OCI-LY3 (cell line): ENCODE data around the gene KCNC3.

Source experiments
- EZH2phosphoT487 ChIP-seq: fragments of 200-600 bp; shearing (Covaris generic); IDR thresholded peaks from 2 replicates; pipeline ENCODE4 v1.6.1; 2018; ENCODE audit warnings: antibody characterized with exemption, mixed run types, low read depth
- TF ChIP-seq, protein P1 (sequence below): fragments of 200-600, 300-600 bp; sonication (generic); IDR thresholded peaks from 2 replicates; pipeline ENCODE4 v1.5.1; 2014; ENCODE audit warnings: antibody characterized with exemption, low read length, low read depth

DNA sequence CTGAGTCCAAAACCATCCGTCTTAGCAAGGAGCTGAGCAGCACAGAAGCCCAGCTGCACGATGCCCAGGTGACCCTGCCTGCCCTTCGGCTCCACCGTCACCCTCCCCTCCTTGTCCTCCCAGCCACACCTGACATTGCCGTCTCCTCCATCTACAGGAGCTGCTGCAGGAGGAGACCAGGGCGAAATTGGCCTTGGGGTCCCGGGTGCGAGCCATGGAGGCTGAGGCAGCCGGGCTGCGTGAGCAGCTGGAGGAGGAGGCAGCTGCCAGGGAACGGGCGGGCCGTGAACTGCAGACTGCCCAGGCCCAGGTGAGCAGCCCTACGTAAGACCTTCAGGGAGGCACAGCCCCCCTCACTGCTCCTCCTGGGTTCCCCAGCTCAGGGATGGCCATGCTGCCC, 49.1 kb downstream of the KCNC3 start:
- TF ChIP-seq, protein P1, sequence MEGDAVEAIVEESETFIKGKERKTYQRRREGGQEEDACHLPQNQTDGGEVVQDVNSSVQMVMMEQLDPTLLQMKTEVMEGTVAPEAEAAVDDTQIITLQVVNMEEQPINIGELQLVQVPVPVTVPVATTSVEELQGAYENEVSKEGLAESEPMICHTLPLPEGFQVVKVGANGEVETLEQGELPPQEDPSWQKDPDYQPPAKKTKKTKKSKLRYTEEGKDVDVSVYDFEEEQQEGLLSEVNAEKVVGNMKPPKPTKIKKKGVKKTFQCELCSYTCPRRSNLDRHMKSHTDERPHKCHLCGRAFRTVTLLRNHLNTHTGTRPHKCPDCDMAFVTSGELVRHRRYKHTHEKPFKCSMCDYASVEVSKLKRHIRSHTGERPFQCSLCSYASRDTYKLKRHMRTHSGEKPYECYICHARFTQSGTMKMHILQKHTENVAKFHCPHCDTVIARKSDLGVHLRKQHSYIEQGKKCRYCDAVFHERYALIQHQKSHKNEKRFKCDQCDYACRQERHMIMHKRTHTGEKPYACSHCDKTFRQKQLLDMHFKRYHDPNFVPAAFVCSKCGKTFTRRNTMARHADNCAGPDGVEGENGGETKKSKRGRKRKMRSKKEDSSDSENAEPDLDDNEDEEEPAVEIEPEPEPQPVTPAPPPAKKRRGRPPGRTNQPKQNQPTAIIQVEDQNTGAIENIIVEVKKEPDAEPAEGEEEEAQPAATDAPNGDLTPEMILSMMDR = no peak
- no peak for TF ChIP-seq EZH2phosphoT487
